ENCODE data around the gene EIF3K.

EIF3K gene

DNA sequence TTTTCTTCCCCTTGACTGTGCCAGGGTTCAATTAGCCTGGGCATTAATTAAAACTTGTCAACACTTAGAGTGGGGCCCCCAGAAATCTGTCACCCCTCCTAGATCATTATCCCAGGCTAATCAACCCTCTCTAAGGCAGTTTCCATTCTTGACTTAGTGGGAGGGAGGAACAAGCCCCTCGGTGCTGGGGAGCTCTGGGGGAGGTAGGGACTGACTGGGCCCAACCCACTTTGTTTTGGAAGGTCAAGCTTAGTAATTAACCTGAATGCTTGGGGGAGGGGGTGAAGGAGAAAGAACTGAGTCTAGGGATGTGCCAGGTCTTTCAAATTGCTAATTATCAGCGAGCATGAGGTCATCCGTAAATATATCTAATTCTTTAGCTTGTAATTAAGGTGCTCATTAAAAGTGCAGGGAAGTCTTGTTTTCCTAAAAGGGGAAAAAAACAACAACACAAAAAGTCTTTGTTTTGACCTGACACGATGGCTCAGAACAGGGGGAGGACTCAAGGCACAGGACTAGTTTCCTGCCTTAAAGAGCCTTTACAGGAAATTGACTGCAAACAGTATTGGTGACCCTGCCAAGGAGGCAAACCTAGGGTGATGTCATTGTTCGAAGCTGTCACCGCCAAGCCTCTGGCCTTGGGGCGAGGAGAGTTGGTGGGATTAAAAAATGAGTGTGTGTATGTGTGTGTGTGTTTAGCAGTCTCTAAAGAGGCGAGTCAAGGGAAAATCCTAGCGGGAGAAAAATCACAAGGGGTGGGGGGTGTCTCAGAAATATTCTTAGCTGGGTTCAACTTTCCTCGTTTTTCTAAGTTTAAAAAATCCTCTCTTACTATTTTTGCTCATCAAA, 47.9 kb downstream of the EIF3K start:
- peak; percentile 92 for DNase-seq (ENCODE audit: low read depth)

DNA sequence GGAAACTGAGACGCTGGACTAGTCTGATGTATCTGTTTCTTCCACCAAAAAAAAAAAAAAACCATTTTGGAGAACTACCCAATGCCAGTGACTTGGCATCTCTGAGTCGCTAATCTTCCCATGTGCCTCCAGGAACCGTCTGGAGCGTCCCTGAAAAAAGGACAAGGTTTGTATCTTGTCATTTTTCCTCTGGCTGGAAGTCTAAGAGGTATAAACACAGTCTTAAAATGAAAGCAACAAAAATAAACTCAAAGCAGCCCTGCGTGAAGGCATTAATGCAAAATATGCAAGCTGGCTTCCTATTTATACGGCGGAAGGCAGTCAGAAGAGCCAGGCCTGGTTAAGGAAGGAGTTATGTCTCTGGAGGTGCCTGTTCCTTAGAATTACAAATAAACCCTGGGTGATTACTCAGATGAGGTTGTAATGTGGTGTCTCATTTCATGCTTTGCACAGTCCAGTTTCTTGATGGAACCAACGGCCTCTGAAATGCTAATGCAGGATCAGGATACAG, 48.7 kb downstream of the EIF3K start:
- DNase-seq (ENCODE audit: low read depth): peak; percentile 83

- no peak for DNase-seq (ENCODE audit: low read depth)
Observed at GRCh38 chr19:38669552-38669951, 50.6 kb downstream of the EIF3K start.

DNA sequence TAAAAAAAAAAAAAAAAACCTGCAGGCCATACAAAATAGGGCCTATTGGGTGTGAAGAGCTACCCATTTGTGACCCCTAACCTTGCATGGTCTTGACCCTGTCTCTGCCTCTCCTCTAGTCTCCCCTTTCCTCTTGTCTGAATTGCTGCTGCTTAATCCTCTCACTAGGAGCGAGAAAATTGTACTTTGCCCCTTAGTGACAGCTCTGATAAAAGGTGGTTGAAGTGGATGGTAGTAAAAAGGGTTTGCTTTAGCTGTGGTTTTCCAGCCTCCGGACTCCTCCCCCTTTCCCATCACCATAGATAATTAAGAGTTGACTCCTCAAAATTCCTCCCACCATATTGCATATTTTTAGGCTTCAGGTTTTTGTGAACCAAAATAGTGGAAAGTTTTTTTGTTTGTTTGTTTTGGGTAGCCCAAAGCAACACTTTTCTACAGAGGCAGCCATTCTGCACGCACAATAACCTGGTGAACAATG, 52.0 kb downstream of the EIF3K start:
- no peak for DNase-seq (ENCODE audit: low read depth)

DNA sequence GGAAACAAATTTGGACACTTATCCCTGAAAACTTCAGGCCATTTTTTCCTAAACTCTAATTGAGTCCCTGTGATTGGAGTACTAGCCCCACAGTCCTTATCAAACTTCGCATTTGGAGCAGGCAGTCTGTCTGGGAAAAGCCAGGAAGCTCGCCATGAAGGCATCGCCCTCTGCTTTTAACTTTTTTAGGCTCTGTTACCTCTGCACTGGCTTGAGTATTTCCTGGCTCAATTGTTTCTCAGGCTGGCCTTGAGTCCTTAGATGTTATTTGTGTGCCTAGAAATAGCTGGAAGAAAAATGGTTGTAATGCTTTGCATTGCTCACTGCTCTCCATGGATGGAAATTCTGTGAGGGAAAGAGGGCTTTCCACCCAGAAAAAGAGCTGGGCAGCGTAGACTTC, 52.7 kb downstream of the EIF3K start:
- no peak for DNase-seq (ENCODE audit: low read depth)

- DNase-seq (ENCODE audit: low read depth): no peak
Observed at GRCh38 chr19:38673030-38673429, 54.0 kb downstream of the EIF3K start.

- DNase-seq (ENCODE audit: low read depth): no peak
Observed at GRCh38 chr19:38674388-38675171, 55.6 kb downstream of the EIF3K start.

DNA sequence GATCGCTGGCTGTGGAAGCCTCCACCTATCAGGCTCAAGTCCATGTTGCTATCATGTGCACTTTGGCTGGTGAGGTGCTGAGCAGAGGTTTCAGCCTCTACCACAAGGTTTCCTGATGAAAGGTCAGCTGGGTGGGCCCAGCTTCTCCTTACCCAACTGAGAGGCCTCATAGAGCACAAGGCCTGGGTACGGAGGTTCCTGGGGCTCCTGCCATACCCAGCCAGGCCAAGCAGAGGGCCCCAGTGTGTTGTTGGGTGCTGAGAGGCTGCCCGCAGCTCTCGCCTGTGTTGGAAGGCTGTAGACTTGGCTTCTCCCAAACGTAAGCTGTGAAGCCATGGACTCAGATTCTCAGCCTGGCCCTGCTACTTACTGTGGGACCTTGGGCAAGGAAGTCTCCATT, 56.6 kb downstream of the EIF3K start:
- no peak for DNase-seq (ENCODE audit: low read depth)

GRCh38 chr19:38676023-38676877, 57.3 kb downstream of the EIF3K start:
- DNase-seq (ENCODE audit: low read depth): peak; percentile 82

DNA sequence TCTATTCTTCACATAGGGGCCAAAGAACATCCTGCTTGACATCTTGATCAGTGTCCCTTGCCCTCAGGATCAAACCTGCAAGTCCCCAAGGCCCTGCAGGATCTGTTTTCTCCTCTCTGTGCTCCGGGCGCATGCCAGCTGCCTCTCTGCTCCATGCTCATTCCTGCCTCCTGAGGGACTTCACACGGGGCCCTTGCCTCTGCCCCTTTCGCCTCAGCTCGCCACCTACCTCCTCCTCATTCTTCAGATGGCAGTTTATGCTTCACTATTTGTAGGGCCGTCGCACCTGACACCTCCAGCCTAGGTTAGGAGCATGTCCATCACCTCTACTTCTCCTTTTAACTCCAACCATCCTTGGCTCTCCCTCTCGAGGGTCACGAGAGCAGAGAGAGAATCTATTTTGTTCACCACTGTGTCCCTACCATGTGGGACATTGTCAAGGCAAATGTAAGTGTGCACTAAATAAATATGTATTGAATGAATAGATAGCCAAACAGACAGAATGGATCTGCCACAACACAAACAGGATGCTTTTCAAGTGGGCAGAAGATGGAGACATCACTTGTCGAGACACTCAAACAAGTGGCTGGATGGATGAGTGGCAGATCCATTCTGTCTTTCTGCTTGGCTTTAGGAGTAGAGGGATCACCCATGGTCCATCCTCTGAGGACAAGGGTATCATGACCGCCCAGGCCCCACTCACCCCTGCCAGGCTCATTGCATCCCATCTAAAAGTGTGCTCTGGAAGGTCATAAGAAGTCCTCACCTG, 58.1 kb downstream of the EIF3K start:
- DNase-seq (ENCODE audit: low read depth): no peak

DNA sequence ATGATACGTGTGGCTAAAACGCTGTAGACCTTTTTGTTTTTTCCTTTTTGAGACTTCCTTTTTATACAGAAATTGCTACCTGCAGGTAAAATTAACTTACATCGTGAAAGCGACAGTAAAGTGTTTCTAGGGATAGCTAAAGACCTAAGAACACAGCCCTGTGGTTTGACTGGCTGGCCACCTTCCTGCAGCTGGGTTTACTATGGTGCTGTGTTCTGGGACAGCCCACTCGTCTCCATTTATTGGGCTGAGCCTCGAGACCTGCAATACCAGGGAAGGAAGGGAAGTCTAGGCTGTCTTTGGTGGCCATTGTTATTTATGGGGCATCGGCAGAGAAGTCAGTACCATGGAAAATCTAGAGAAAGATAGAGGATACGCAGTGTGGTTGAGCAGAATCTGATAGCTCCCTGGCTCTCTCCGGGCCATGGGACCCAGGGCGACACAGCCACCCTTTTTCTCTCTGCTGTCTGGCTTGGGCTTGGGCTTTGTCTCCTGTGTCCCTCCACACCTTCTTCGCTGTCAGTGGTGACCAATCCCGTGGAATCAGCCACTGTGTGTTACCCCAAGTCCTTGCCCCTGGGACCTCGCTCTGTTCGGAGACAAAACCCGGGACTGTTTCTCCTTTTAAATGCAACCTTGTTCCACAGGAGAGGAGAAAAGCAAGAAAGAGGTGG, 59.4 kb downstream of the EIF3K start:
- no peak for DNase-seq (ENCODE audit: low read depth)

DNA sequence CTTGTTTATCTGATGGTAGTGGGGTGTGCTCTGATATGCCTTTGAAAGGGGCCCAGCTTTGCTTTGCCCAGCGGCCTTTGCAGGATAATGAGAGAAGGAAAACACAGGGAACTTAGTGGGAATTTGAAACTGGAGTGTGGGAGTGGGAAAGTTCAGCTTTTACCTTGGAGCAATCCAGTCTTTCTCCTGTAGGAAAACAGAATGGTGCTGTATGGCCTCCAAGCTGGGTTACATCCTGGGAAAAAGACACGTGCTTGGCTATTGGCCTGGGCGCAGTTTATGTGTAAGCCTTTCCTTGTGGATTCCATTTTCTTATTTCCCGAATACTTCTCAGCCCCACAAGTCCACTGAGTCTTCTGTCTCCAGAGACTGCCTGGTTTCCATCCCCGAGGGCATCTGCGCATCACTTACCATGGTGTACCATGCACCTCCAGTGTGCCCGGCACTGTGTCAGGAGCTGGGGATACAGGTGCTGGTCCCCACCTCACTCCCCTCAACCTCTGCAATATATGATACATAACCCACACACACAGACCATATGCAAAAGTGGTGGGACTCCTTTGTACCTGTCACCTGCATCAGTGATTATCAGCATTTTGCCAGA, 60.0 kb downstream of the EIF3K start:
- DNase-seq (ENCODE audit: low read depth): no peak

- DNase-seq (ENCODE audit: low read depth): peak; percentile 66
Observed at GRCh38 chr19:38679839-38680238, 60.9 kb downstream of the EIF3K start.

DNA sequence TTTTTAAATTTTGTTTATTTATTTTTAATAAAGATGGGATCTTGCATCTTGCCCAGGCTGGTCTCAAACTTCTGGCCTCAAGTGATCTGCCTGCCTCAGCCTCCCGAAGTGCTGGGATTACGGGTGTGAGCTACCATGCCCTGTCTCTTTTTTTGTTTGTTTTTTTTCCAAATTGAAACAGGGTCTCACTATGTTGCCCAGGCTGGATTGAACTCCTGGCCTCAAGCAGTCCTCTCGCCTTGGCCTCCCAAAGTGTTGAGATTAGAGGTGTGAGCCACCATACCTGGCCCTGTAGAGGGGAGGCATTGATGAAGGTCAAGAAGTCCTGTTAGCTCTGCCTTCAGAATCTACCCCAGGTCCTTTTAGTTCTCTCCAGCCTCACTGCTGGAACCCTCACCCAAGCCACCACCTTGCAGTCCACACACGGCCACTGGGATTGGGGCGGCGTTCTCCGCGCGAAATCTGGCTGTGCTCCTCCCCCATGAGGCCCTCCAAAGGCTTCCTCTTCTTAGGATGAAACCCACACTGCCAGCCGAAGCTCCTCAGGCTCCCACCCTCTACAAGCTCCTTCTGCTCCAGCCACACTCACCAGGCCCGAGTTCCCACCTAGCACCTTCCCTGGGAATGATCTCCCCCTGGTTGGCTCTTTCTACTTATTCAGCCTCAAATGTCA, 63.3 kb downstream of the EIF3K start:
- DNase-seq (ENCODE audit: low read depth): no peak

DNA sequence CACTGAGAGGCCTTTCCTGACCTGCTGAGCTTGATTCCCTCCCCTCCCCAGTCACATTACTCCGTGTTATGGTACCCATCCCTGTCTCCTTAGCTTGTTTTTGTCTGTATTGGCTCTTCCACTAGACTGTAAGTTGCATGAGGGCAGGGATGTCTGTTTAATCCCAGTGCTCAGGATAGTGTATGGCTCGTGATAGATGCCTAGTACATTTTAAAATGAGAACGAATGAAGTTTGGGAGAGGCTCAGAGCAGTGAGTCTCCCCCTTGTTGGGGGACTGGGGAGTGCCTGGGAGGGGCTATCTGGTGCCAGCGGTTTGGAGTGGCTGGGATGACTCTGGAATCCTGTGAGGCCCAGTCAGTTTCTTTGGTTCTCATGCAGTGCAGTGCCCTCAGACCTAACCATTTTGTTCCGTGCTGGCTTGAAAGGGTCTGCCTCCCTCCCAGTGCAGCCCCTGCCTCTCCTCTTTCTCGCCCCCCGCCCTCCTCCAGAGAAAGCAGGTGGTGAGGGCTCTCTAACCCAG, 63.9 kb downstream of the EIF3K start:
- DNase-seq (ENCODE audit: low read depth): no peak

- DNase-seq (ENCODE audit: low read depth): peak; percentile 93
Observed at GRCh38 chr19:38683393-38684077, 64.5 kb downstream of the EIF3K start.

DNA sequence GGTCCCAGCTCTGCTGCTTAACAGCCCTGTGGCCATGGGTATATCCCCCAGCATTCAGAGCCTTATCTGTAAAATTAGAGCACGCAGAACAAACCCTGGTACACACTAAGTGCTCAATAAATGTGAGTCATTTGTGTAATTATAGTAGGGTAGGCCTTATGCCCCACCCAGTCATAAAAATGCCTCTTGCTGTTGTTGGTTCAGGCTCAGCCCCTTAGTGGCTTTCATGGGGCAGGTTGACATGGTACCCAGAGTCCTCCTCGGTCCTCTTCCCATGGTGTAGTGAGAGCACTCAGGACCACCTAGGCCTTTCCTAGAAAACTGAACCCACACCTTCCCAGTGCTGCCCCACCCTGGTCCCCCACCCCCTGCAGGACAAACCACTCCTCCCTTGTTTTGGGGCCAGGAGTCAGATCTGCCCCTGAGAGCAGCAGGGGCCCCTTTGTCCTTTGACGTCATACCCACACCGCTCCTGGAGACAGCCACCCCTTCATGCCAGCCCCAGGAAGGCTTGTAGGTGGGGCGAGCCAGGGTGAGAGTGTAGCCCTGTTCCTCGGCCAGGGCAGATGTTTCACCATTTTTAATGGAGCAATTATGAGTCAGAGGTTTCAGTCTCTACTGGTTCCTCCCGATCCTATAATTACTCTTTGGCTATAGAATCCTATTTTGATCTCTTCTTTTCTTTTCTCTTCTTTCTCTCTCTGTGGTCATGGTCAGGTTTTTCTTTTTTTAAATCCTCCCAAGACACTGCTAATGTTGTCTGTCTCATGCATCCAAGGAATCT, 65.3 kb downstream of the EIF3K start:
- peak; percentile 94 for DNase-seq (ENCODE audit: low read depth)
